ENCODE measurements around the gene HNF4A.

GRCh38 chr20:44319839-44320422 is 35.6 kb upstream of the HNF4A start:
- no peak for TF ChIP-seq CTCF (conservative IDR thresholded peaks at IDR 0.05; ENCODE audit: low read length)
- TF ChIP-seq EZH2phosphoT487 (IDR thresholded peaks at IDR 0.05; ENCODE audit: borderline replicate concordance, low read depth, low read length): no peak

Measured in OCI-LY7 (cell line).